ENCODE data around the gene SERPINA6.
"Not testable (repeated sequence)": the region's sequence is repeated elsewhere in the genome, so short reads cannot be mapped to it uniquely, and the experiment has no call there.

SERPINA6 gene

GRCh38 chr14:94305620-94306019, 17.5 kb downstream of the SERPINA6 start:
- no peak overlapping the region for H3K9ac ChIP-seq (ENCODE audit: low read length)
- peaks cover 22% of the 10 kb centered on the region for H3K4me1 ChIP-seq (ENCODE audit: low read length)
- H2AFZ ChIP-seq (ENCODE audit: low read depth, low read length) = no peak overlapping the region
- H3K4me2 ChIP-seq (ENCODE audit: low read length) = no peak overlapping the region
- H3K27ac ChIP-seq (ENCODE audit: low read length) = no peak overlapping the region
- no peaks in the 10 kb centered on the region for H3K36me3 ChIP-seq (replicated peaks; ENCODE audit: low read depth, low read length)
- H3K9me3 ChIP-seq (ENCODE audit: insufficient read depth, low read length) = peaks cover 4% of the 10 kb centered on the region; the same call in 1 of the 2 replicates
- no peak for TF ChIP-seq EZH2phosphoT487 (IDR thresholded peaks at IDR 0.05; ENCODE audit: low read depth)
- TF ChIP-seq, protein P1, sequence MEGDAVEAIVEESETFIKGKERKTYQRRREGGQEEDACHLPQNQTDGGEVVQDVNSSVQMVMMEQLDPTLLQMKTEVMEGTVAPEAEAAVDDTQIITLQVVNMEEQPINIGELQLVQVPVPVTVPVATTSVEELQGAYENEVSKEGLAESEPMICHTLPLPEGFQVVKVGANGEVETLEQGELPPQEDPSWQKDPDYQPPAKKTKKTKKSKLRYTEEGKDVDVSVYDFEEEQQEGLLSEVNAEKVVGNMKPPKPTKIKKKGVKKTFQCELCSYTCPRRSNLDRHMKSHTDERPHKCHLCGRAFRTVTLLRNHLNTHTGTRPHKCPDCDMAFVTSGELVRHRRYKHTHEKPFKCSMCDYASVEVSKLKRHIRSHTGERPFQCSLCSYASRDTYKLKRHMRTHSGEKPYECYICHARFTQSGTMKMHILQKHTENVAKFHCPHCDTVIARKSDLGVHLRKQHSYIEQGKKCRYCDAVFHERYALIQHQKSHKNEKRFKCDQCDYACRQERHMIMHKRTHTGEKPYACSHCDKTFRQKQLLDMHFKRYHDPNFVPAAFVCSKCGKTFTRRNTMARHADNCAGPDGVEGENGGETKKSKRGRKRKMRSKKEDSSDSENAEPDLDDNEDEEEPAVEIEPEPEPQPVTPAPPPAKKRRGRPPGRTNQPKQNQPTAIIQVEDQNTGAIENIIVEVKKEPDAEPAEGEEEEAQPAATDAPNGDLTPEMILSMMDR (IDR thresholded peaks at IDR 0.05; ENCODE audit: low read depth, low read length) = no peak
- H3K27me3 ChIP-seq (ENCODE audit: low read depth, low read length) = no peaks in the 10 kb centered on the region
- H3K4me3 ChIP-seq (ENCODE audit: low read length) = no peak overlapping the region
- H3K79me2 ChIP-seq (ENCODE audit: low read length) = no peaks in the 10 kb centered on the region
- H4K20me1 ChIP-seq (ENCODE audit: insufficient read depth, low read length) = no peaks in the 10 kb centered on the region

DNA sequence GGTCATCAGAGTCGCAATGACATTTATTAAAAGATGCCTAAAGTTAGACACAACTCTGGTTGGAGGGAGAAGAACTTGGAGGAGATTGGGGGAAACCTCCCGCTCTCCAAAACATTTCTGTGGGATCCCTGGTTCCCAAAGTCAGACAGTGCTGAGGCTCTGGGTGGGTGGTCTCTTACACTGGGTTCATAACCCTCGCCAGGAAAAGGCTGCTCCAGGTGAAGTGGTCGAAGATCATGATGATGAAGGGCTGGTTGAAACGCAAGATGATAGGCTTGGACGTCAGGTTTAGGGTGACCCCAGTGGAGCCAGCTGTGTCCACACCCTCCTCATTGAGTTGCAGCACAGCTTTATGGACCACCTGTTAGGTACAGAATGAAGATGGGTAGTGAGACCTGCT, 18.9 kb downstream of the SERPINA6 start:
- peaks cover 4% of the 10 kb centered on the region; the same call in 1 of the 2 replicates for H3K9me3 ChIP-seq (ENCODE audit: insufficient read depth, low read length)
- peaks cover 22% of the 10 kb centered on the region for H3K4me1 ChIP-seq (ENCODE audit: low read length)
- H3K9ac ChIP-seq (ENCODE audit: low read length) = no peak overlapping the region
- H2AFZ ChIP-seq (ENCODE audit: low read depth, low read length) = no peak overlapping the region
- H3K27ac ChIP-seq (ENCODE audit: low read length) = no peak overlapping the region
- H3K79me2 ChIP-seq (ENCODE audit: low read length) = no peaks in the 10 kb centered on the region
- H3K4me2 ChIP-seq (ENCODE audit: low read length) = no peak overlapping the region
- H3K36me3 ChIP-seq (replicated peaks; ENCODE audit: low read depth, low read length) = no peaks in the 10 kb centered on the region
- H3K4me3 ChIP-seq (ENCODE audit: low read length) = no peak overlapping the region
- no peak for TF ChIP-seq EZH2phosphoT487 (IDR thresholded peaks at IDR 0.05; ENCODE audit: low read depth)
- TF ChIP-seq, protein P1 (IDR thresholded peaks at IDR 0.05; ENCODE audit: low read depth, low read length) = no peak
- H4K20me1 ChIP-seq (ENCODE audit: insufficient read depth, low read length) = no peaks in the 10 kb centered on the region
- H3K27me3 ChIP-seq (ENCODE audit: low read depth, low read length) = no peaks in the 10 kb centered on the region

DNA sequence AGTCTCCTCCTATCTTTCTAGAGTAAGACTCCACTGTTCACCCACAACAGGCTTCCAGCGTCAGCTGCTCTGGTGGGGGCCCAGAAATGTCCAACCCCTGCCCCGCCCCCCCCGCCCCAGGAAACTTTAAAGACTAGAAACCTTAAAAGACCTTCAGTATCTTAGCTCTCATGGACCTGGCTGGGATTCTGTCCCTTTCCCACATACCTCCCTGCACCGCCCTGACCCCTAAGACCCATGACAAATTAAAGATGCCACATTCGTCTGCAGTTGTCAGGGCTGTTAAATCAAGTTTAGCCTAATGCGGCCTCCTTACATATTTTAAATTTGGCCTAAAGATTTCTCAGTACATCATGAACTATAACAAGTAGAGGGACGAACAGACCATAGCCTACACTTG, 20.0 kb downstream of the SERPINA6 start:
- H3K9me3 ChIP-seq (ENCODE audit: insufficient read depth, low read length) = peaks cover 4% of the 10 kb centered on the region; the same call in 1 of the 2 replicates
- no peak overlapping the region; the same call in 1 of the 2 replicates for H3K4me2 ChIP-seq (ENCODE audit: low read length)
- TF ChIP-seq EZH2phosphoT487 (IDR thresholded peaks at IDR 0.05; ENCODE audit: low read depth) = no peak
- TF ChIP-seq, protein P1 (IDR thresholded peaks at IDR 0.05; ENCODE audit: low read depth, low read length) = no peak
- H4K20me1 ChIP-seq (ENCODE audit: insufficient read depth, low read length) = no peaks in the 10 kb centered on the region
- H3K27me3 ChIP-seq (ENCODE audit: low read depth, low read length) = no peaks in the 10 kb centered on the region
- H3K4me3 ChIP-seq (ENCODE audit: low read length) = no peak overlapping the region
- no peaks in the 10 kb centered on the region for H3K36me3 ChIP-seq (replicated peaks; ENCODE audit: low read depth, low read length)
- H3K9ac ChIP-seq (ENCODE audit: low read length) = no peak overlapping the region
- H3K4me1 ChIP-seq (ENCODE audit: low read length) = peaks cover 22% of the 10 kb centered on the region
- peak overlapping the region; percentile 46; the same call in 1 of the 2 replicates for H2AFZ ChIP-seq (ENCODE audit: low read depth, low read length)
- no peaks in the 10 kb centered on the region for H3K79me2 ChIP-seq (ENCODE audit: low read length)
- H3K27ac ChIP-seq (ENCODE audit: low read length) = no peak overlapping the region

- Histone ChIP-seq H3K79me2 (ENCODE audit: low read length) (no peaks in the 10 kb centered on the region), H4K20me1 (ENCODE audit: insufficient read depth, low read length) (no peaks in the 10 kb centered on the region), H3K4me3 (ENCODE audit: low read length) (no peak overlapping the region), H3K4me2 (ENCODE audit: low read length) (no peak overlapping the region), H3K9ac (ENCODE audit: low read length) (no peak overlapping the region), H3K9me3 (ENCODE audit: insufficient read depth, low read length) (peaks cover 13% of the 10 kb centered on the region; the same call in 1 of the 2 replicates), H3K27me3 (ENCODE audit: low read depth, low read length) (no peaks in the 10 kb centered on the region), H3K36me3 (replicated peaks; ENCODE audit: low read depth, low read length) (peaks cover 7% of the 10 kb centered on the region), H3K4me1 (ENCODE audit: low read length) (peaks cover 6% of the 10 kb centered on the region), H2AFZ (ENCODE audit: low read depth, low read length) (no peak overlapping the region), H3K27ac (ENCODE audit: low read length) (no peak overlapping the region)
- no peak for TF ChIP-seq EZH2phosphoT487 (IDR thresholded peaks at IDR 0.05; ENCODE audit: low read depth)
- TF ChIP-seq, protein P1 (IDR thresholded peaks at IDR 0.05; ENCODE audit: low read depth, low read length) = no peak
Measured at GRCh38 chr14:94298130-94298529, 25.0 kb downstream of the SERPINA6 start.

GRCh38 chr14:94296181-94296545, 27.0 kb downstream of the SERPINA6 start:
- H3K36me3 ChIP-seq (replicated peaks; ENCODE audit: low read depth, low read length); H3K9me3 ChIP-seq (ENCODE audit: insufficient read depth, low read length); H3K4me3 ChIP-seq (ENCODE audit: low read length); H2AFZ ChIP-seq (ENCODE audit: low read depth, low read length); H3K4me2 ChIP-seq (ENCODE audit: low read length); H3K9ac ChIP-seq (ENCODE audit: low read length); H3K27ac ChIP-seq (ENCODE audit: low read length); H4K20me1 ChIP-seq (ENCODE audit: insufficient read depth, low read length); H3K4me1 ChIP-seq (ENCODE audit: low read length); H3K79me2 ChIP-seq (ENCODE audit: low read length); H3K27me3 ChIP-seq (ENCODE audit: low read depth, low read length): not testable (repeated sequence)

Measured in OCI-LY3 (cell line).